HG02759 (cell line): ENCODE data around the gene PTPRD.
"Not testable (repeated sequence)": the region's sequence is repeated elsewhere in the genome, so short reads cannot be mapped to it uniquely, and the experiment has no call there.

Experiments used
- ATAC-seq: cut with Tn5 transposase; IDR thresholded peaks from one replicate; pipeline ENCODE4 v1.9.1; 2021; ENCODE audit warnings: mild to moderate bottlenecking, moderate library complexity; ENCODE audit not compliant: unreplicated experiment

Gene PTPRD

DNA sequence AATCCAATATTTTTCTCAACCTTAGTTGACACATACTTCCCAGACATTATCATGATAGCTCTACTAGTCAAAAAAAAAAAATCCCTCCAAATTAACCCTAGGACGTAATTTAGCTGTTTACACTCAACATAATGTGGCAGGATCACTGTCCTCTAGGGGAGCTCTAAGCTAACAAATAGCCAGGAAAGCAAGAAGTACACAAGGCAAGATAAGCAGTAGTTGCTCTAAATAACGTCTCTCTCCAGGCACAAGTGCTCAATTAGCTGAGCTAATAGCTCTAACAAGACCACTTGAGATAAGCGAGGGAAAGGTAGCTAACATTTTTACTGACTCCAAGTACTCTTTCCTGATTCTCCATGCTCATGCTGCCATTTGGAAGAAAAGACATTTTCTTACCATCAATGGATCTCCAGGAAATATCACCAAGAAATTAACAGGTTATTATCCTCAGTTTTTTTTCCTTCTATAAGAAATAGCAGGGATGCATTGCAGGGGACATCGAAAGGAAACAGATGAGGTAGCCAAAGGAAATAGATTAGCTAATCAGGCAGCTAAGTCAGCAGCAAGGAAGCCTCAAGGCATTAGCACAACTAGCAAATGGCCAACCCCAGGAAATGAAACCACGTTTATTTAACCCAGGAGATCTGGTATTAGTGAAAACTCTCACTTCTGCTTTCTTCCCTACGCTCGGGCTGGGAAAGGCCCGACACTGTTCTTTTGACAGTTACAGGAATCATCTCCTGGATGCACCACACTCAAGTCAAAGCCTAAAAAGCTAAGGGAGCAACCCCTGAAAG lies 614.1 kb downstream of the PTPRD start:
- ATAC-seq = peak; percentile 53

GRCh38 chr9:9997585-9997984 lies 615.2 kb downstream of the PTPRD start:
- ATAC-seq = no peak

DNA sequence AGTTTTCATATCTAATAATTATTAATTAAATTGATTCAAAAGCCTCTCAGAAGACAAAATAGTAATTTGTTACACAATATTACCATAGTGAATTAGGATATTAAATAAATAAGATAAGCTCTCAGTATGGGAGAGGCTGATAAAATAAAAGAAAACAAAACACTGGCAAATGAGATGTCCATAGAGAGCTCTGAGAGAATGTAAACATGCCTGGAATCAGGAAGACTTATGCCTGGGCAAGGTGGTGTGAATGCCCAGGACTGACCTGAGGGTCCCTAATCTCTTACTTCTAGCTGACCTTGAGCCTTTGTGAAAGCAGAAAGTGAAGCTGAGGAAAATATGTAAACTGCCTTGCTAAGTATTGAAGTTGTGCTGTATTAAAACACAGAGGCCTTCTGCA lies 616.5 kb downstream of the PTPRD start:
- ATAC-seq = no peak

- no peak for ATAC-seq
Measured at GRCh38 chr9:9992936-9993335, 619.9 kb downstream of the PTPRD start.

- no peak for ATAC-seq
Measured at GRCh38 chr9:9973062-9973461, 639.7 kb downstream of the PTPRD start.

- ATAC-seq = no peak
Measured at GRCh38 chr9:9970514-9970913, 642.3 kb downstream of the PTPRD start.

DNA sequence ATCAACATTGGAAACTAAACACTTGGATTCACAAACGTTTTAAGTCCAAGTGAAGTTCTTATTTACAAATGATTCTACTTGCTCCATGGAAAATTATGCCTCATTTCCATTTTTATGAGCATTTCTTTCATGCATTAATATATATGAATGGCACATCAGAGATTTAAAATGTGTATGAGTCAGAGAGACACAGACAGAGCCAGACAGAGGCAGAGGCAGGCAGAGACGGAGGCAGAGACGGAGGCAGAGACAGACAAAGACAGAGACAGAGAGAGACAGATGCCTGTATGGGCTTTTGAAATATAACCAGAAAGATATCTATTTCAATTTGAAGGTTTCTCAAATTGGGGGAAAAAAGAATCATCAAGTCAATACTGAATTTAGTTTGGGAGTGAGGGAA lies 649.0 kb downstream of the PTPRD start:
- no peak for ATAC-seq

GRCh38 chr9:9961934-9962333 lies 650.9 kb downstream of the PTPRD start:
- ATAC-seq = no peak

DNA sequence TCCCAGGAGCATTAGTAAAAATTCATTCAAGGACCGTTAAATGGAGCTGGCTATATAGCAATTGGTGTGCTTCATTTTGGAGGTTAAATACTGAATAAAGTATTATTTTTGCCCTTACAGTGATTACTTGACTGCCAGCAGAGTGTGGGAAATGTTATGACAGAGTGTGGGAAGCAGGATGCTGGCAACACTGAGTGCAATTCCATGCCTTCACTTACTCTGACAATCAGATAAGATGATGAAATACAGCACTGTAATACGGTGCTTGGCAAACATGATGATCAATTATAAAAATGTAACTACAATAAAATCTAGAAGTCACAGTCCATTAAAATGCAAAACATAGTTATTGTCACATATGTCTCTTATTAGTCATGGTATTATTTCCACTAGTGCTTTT lies 651.3 kb downstream of the PTPRD start:
- no peak for ATAC-seq

DNA sequence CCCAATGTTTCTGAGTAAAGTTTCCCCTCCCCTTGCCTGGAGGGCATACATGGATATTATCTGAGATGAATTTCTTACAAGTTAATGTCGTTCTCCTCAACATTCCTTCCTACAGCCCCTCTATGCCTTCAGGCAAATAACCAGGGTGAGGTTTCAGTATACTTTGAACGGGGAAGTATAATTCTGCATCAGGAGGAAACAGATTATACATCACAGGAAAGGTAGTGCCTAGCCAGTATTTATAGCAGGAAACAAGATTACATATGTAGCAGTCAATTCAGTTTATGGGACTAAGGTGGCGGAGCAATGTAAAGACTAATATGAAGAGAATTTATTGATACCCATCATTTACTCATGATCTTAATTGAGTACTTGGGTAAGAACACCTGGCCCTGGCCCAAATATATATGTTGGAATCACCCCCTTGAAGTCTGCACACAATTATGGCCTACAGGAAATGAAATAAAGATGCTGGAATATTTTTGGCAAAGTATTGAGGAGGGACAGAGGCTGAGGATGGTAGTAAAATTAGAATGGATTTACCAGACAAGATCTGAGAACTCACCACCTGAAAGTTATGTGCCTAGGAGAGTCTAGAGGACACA lies 661.1 kb downstream of the PTPRD start:
- ATAC-seq = no peak

DNA sequence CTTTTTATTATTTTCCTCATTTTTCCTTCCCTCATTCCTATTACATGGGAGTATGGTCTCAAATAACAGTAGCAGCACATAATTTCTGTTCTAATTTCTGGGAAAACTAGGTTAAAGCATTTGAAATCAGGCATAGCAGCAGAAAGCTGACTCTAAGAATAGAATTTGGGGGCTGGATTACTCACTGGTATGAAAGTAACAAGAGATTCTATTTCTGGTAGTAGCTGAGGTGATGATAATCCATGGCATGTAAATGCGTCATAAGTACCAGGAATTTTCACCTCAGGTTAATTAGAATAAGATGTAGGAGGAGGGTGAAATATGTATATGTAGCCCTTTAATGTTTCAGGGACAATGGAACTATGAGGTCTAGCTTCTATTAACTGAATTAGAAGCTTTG lies 662.0 kb downstream of the PTPRD start:
- no peak for ATAC-seq

DNA sequence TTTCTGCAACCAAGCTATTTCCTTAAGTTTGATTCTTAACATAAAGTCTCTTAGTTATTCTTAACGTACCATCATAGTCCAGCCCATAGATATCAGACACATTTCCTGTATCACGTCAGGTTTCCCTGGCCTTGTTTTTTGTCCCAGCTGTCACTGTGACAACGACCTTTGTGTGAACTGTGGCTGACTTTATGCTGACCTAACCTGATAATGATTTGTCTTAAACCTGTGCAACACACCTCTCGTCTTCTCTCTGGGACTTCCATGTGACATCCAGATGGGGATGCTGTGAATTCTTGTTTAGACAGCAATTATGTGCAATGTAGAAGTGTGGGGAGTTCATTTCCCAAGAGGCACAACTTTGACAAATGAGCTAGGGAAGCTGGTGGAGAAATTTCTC lies 662.8 kb downstream of the PTPRD start:
- ATAC-seq = no peak

DNA sequence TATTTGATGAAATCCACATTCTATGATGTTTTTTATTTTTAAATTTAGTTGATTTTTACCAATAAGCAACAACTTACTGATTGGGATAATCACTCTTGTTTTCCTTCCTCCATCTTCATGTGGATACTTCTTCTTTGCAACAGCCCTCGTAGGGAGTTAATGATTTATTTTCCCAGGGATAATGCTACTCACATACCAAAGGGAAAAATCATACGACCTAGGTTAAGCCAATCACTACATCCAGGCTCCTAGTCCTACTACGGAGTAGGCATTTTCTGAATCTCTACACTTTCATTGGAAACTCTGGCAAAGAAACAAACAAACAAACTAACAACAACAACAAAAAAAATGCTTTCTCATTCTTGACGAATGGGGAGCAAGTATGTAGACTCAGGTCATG lies 663.4 kb downstream of the PTPRD start:
- ATAC-seq = no peak

DNA sequence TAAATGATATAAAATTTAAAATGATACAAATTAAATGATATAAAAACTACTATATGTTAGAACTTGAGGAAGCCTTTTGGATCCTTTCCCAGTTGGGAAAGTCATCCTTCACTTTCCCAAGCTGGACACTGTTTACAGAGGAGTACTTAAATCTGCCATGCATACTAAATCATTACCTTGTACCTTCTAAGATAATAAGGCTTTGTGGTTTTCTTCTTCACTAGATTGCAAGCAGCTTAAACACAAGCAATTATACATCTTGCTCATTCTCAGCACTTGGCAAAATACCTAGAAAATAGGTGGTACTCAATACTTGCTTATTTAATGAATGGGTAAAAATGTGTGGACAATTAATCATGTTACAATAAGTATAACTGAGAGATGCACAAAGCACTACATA lies 666.8 kb downstream of the PTPRD start:
- ATAC-seq = no peak

- ATAC-seq = peak; percentile 83
Measured at GRCh38 chr9:9942764-9943424, 669.9 kb downstream of the PTPRD start.

DNA sequence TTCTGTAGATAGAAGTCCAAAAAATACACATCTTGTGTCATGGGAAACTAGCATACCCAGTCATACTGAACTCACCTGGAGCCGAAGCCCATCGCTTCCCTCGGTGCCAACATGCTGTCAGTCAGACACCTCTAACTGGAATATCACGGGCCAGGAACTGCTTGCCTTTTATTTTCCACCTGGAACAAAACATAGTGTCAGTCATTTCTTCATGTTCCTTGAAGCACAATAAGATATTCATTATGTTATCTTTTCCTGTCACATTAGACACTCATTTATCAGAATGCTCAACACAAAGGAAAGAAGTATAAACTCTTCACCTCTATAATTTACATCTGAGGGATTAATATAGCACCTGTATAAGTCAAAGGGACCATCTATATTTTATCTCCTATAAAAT lies 674.4 kb downstream of the PTPRD start:
- ATAC-seq = no peak

DNA sequence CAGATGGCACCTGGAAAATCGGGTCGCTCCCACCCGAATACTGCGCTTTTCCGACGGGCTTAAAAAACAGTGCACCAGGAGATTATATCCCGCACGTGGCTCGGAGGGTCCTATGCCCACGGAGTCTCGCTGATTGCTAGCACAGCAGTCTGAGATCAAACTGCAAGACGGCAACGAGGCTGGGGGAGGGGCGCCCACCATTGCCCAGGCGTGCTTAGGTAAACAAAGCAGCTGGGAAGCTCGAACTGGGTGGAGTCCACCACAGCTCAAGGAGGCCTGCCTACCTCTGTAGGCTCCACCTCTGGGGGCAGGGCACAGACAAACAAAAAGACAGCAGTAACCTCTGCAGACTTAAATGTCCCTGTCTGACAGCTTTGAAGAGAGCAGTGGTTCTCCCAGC lies 681.3 kb downstream of the PTPRD start:
- ATAC-seq = not testable (repeated sequence)

DNA sequence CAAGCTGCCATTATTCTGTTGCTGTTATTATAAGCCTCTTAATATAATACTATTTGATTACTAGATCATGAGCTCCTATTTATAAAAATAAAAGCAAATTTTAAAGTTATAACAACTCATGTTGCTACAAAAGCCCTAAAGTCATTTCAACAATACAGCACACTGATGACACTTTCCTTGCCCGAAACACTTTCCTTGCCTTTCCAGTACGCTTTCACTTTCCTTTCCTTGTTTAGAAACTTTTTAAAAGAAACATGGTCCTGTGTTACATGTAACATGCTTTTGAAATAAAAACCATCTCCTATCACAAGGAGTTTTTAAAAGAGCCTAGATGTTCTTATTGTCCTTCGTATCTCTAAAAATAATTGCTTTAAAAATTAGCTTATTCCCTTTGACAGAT lies 688.4 kb downstream of the PTPRD start:
- ATAC-seq = peak; percentile 89

- no peak for ATAC-seq
Measured at GRCh38 chr9:9921805-9922204, 691.0 kb downstream of the PTPRD start.

DNA sequence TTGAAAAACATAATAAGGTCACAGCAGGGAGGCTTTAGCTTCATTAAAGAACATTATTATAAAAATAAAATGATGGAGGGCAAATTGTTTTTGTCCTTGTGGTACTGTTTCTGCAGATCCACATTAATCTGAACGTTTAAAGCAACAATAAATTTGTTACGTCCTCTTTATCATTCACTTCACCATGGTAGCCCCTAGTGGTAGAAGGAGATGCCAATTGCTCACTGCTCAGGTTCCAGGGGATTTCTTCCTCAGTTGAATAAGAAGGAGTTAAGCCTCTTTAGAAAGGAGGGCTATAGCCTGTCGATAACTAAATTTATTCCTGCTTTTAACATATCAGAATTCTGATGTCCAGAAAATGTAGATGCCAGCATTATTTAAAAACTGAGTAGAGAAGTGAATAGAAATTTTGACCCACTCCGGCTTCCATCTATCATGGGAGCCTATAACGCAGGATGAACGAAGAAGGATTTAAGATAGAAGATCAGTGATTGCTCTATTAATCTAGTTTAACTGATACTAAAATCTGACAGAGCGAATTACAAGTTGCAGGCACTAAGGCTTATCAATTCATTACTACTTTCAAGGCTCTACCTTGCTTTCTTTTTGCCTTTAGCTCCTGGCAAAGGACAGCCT lies 692.3 kb downstream of the PTPRD start:
- no peak for ATAC-seq

DNA sequence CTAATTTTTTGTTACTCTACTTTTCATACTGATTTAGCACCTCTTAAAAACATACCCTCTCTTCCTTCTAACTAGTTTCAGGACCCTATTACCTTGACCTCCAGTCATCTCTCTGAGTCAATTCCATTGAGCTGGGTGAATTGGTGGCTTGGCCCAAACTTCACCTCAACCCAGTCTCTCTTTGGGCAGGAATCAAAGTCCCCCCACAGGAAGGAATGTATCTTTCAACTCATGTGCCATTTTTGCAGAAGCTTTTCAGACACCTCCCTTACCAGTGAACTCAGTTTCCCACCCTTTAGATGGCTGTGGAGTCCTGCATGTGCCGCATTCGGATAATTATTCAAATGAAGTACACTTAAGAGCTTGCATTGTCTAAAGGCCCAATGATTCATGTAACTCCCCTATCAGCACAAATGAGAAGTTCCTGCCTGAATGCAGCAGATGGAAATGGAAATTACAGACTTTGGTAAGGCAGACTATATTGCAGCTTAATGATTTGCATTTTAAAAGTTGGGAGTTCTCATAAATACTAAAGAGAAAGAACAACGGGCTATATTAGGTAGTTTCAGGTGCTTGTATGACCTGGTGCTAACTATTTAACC lies 693.5 kb downstream of the PTPRD start:
- ATAC-seq = no peak
